ENCODE results near the gene NFATC1.

GRCh38 chr18:79393181-79393634 is 2.5 kb upstream of the NFATC1 start:
- TF ChIP-seq EZH2 (IDR thresholded peaks at IDR 0.05; ENCODE audit: insufficient read depth, poor library complexity, severe bottlenecking) (no peak), EZH2phosphoT487 (IDR thresholded peaks at IDR 0.05; ENCODE audit: insufficient read depth, low read depth) (no peak)
